Neutrophil (primary cell): ENCODE results near the gene CCDC71.

Source experiments
- H3K27ac ChIP-seq: fragments of 200-600 bp; sonication (generic); 2 replicates; pipeline ENCODE4 v1.5.1; 2016; ENCODE audit warnings: mild to moderate bottlenecking, moderate library complexity
- H3K27me3 ChIP-seq: fragments of 200-600 bp; sonication (generic); 2 replicates; pipeline ENCODE4 v1.6.0; 2016; ENCODE audit warnings: mild to moderate bottlenecking
- H3K36me3 ChIP-seq: fragments of 200-600 bp; sonication (generic); 2 replicates; pipeline ENCODE4 v1.5.1; 2017
- H3K4me1 ChIP-seq, 2 experiments: fragments of 200-600 bp in 1 of 2; sonication (generic) in 1 of 2; 1 replicate in 1 of 2; 2 replicates in 1 of 2; pipeline versions ENCODE4 v1.5.1 to v1.6.1; 2013 to 2016; ENCODE audit warnings: low read depth in 1 of 2, low read length in 1 of 2, mild to moderate bottlenecking in 1 of 2, moderate library complexity in 1 of 2; ENCODE audit not compliant: control insufficient read depth in 1 of 2, insufficient read depth in 1 of 2
- H3K4me3 ChIP-seq, 2 experiments: fragments of 200-600 bp in 1 of 2; sonication (generic) in 1 of 2; 1 replicate in 1 of 2; 2 replicates in 1 of 2; pipeline ENCODE4 v1.5.1; 2013 to 2016; ENCODE audit warnings: low read depth in 1 of 2, low read length in 1 of 2, mild to moderate bottlenecking in 1 of 2, moderate library complexity in 1 of 2
- H3K9me3 ChIP-seq: fragments of 200-600 bp; sonication (generic); 2 replicates; pipeline ENCODE4 v1.5.1; 2016
- CTCF ChIP-seq: fragments of 200-600 bp; sonication (generic); IDR thresholded peaks from 2 replicates; pipeline ENCODE4 v1.5.1; 2016; ENCODE audit warnings: antibody characterized with exemption

Gene CCDC71

DNA sequence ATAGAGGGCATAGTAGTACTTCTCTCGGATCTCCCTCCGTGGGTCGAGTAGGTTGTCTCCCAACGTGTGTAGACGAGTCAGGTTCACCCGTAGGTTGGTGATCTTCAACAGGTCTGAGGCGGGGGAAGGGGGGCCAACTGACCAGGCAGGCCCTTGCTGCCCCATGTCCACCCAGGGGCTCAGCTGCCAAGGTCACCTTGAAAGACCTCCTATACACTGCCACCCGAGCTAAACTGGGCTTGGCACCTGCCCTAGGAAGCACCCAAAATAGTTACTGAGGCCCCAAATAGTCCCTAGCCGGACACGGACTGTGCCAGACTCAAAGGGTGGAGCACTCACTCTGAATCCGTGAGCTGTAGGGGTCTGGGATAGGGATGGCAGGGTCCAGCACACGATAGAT lies 35.1 kb downstream of the CCDC71 start:
- Histone ChIP-seq H3K9me3 (no peaks in the 10 kb centered on the region), H3K4me1 (peaks cover 10 to 14% of the 10 kb centered on the region in 2 experiments), H3K27ac (no peak overlapping the region), H3K36me3 (no peaks in the 10 kb centered on the region), H3K4me3 (no peak overlapping the region), H3K27me3 (peaks cover 17% of the 10 kb centered on the region)
- TF ChIP-seq CTCF, result no peak

DNA sequence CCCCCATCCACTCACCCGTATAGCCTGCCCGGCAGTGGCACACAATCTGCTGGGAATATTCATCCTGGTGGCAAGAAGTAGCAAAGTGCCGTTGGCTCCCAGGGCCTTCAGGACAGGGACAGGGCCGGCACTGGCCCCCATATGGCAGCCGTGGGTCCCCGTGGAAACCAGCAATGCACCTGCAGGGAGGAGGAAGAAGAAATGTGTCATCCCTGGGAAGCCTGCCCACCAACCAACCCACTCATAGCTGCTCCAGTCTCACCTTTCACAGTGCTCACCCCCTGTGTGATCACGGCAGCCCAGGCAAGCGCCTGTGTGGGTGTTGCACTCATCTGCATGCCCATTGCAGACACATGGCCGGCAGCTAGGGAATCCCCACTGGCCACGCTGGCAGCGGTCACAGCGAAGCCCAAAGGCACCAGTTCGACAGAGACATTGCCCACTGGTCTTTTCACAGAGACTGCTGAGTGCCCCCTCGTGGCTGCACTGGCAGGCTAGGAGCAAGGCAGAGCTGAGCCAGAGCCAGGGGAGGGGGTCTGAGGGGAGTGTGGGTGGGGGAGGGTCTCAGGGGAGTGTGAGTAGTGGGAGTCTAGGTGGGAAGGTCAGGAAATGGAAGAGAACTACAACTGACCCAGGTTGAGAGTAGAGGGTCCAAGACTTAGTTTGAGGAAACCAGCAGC lies 41.0 kb downstream of the CCDC71 start:
- TF ChIP-seq CTCF, result no peak
- H3K4me1 ChIP-seq, result peaks cover 2 to 12% of the 10 kb centered on the region in 2 experiments
- no peaks in the 10 kb centered on the region for H3K36me3 ChIP-seq
- no peaks in the 10 kb centered on the region for H3K27me3 ChIP-seq
- no peak overlapping the region for H3K27ac ChIP-seq
- no peak overlapping the region for H3K4me3 ChIP-seq
- H3K9me3 ChIP-seq, result no peaks in the 10 kb centered on the region

DNA sequence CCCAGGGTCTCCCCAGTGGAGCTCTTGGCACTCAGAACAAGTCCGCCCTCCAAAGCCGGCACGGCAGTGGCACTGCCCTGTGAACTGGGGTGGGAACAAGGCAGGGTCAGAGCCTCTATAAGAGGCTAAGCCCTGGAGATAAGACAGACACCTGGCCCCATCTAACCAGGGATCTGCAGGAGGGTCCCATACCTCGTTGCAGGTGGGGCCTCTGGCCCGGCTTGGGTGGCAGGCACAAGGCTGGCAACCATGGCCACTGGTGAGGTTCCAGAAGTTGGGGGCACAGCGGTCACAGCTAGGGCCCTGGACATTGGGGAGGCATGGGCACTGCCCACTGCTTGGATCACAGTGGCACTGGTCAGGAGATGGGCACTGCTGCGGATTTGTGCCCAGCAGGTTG lies 41.9 kb downstream of the CCDC71 start:
- no peak overlapping the region for H3K27ac ChIP-seq
- peaks cover 11 to 22% of the 10 kb centered on the region in 2 experiments for H3K4me1 ChIP-seq
- H3K27me3 ChIP-seq, result no peaks in the 10 kb centered on the region
- TF ChIP-seq CTCF, result no peak
- no peaks in the 10 kb centered on the region for H3K36me3 ChIP-seq
- H3K4me3 ChIP-seq, result no peak overlapping the region
- H3K9me3 ChIP-seq, result no peaks in the 10 kb centered on the region

DNA sequence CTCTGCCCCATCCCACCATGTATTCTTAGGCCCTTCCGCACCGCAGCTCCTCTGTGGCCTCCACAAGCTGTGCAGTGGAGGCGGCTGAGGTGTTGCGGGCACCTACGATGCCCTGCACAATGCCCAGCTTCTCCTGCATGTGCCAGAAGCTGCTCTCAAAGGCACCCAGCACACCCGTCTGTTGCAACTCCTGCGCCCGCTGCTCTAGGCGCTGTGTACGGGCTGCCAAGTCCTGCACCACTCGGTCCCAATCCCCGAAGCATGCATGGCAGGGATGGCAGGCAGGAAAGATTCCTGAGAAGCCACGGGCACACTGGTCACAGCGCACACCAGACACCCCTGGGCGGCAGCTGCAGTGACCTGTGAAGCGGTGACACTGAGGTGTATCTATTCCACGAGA lies 42.4 kb downstream of the CCDC71 start:
- Histone ChIP-seq H3K27ac (no peak overlapping the region), H3K4me1 (peaks cover 13 to 25% of the 10 kb centered on the region in 2 experiments), H3K4me3 (no peak overlapping the region), H3K9me3 (no peaks in the 10 kb centered on the region), H3K36me3 (peaks cover 4% of the 10 kb centered on the region), H3K27me3 (no peaks in the 10 kb centered on the region)
- no peak for TF ChIP-seq CTCF

DNA sequence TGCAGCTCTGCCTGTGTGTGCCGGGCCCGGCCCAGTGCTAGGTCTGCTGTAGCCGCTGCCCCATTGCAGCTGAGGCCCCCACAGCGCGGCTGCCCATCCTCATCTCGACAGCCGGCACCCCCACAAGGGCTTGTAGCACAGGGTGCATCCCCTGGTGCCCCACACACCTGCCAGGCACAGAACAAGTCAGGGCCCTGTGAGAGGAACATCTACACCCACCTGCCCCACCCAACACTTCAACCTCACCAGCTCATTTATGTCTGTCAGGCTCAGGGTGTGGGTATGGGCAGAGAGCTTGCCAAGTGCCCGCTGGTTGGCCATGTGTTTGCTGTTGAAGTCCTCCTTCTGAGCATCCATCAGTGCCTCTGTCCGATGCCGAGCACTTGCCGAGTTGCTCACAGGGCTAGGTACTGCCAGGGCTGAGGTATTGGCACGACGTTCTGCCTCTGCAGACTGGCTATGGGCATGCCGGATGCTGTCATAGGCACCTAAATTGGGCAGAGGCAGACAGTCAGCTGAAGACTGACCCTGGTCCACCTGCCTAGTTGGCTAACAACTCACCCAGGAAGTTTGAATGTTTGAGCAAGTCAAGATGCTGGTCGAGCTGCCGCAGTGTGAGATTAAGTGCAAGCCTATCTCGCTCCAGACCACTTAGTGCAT lies 43.1 kb downstream of the CCDC71 start:
- Histone ChIP-seq H3K4me3 (no peak overlapping the region), H3K36me3 (peaks cover 11% of the 10 kb centered on the region), H3K4me1 (peaks cover 13 to 25% of the 10 kb centered on the region in 2 experiments), H3K27me3 (no peaks in the 10 kb centered on the region), H3K9me3 (no peaks in the 10 kb centered on the region), H3K27ac (no peak overlapping the region)
- no peak for TF ChIP-seq CTCF
